Measurements from ENCODE around the gene SENP3. TPM values are rescaled to one million over a fixed set of nuclear protein-coding genes. Genes with fewer than 3 reads are reported as not detected.

Gene SENP3
- 92.2 and 102 TPM in 2 replicates for total RNA-seq (2014; rRNA removed; shearing (Covaris generic))
- 216 and 314 TPM in 2 replicates for polyA plus RNA-seq (2014; cell fraction: nucleus; rRNA removed)

GRCh38 chr17:7561589-7562207, at the start of gene SENP3:
Gene SENP3, plus strand, starts transcription at chr17:7561919. Its CDS starts 1,158 bp downstream, at chr17:7563077.
- DNase-seq (ENCODE audit: extremely low read depth, low read depth), result peak; percentile 89

DNA sequence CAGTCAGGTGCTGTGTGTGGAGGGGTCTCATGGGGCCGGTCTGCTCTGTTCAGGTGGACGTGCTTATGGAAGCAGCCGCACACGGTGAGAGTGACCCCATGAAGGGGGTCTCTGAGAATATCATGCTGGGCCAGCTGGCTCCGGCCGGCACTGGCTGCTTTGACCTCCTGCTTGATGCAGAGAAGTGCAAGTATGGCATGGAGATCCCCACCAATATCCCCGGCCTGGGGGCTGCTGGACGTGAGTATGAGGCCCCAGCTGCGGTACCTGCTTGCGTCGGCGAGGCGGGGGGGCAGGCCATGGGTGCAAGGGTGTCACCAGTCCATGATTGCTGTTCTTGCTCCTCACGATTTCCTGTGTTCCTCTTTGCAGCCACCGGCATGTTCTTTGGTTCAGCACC, 49.6 kb upstream of the SENP3 start:
- no peak for DNase-seq (ENCODE audit: extremely low read depth, low read depth)

DNA sequence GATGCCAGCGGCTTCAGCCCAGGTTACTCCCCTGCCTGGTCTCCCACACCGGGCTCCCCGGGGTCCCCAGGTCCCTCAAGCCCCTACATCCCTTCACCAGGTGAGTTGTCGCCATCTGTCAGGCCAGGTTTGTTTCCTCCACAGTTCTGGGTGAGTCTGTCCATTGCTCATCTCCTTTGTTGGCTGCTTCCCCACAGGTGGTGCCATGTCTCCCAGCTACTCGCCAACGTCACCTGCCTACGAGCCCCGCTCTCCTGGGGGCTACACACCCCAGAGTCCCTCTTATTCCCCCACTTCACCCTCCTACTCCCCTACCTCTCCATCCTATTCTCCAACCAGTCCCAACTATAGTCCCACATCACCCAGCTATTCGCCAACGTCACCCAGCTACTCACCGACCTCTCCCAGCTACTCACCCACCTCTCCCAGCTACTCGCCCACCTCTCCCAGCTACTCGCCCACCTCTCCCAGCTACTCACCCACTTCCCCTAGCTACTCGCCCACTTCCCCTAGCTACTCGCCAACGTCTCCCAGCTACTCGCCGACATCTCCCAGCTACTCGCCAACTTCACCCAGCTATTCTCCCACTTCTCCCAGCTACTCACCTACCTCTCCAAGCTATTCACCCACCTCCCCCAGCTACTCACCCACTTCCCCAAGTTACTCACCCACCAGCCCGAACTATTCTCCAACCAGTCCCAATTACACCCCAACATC, 48.7 kb upstream of the SENP3 start:
- DNase-seq (ENCODE audit: extremely low read depth, low read depth), result no peak

DNA sequence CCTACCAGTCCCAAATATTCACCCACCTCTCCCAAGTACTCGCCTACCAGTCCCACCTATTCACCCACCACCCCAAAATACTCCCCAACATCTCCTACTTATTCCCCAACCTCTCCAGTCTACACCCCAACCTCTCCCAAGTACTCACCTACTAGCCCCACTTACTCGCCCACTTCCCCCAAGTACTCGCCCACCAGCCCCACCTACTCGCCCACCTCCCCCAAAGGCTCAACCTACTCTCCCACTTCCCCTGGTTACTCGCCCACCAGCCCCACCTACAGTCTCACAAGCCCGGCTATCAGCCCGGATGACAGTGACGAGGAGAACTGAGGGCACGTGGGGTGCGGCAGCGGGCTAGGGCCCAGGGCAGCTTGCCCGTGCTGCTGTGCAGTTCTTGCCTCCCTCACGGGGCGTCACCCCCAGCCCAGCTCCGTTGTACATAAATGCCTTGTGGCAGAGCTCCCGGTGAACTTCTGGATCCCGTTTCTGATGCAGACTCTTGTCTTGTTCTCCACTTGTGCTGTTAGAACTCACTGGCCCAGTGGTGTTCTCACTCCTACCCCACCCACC, 47.8 kb upstream of the SENP3 start:
- DNase-seq (ENCODE audit: extremely low read depth, low read depth), result no peak

DNA sequence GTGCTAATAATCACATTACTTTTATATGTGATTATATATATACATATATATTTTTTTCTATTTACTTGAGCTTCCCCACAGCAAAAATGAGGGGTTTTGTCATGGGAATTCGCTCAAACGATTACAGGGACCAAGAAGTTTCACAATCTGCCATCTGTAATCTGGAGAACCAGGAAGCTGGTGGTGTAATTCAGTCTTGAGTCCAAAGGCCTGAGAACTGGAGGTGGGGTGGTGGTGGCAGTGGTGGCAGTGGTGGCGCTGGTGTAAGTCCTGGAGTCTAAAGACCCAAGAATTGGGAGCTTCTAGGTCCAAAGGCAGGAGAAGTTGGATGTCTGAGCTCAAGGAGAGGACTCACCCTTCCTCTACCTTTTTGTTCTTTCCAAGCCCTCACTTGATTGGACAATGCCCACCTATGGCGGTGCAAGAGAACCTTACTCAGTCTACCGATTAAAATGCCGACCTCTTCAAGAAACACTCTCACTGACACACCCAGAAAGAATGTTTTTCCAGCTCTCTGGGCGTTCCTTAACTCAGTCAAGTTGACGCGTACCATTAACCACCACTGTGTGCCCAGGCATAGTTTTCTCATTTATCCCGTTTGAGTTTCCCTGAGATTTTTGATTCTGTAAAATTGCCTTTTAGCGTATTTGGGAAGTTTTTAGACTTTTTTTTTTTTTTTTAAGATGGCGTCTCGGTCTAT, 45.7 kb upstream of the SENP3 start:
- no peak for DNase-seq (ENCODE audit: extremely low read depth, low read depth)

DNA sequence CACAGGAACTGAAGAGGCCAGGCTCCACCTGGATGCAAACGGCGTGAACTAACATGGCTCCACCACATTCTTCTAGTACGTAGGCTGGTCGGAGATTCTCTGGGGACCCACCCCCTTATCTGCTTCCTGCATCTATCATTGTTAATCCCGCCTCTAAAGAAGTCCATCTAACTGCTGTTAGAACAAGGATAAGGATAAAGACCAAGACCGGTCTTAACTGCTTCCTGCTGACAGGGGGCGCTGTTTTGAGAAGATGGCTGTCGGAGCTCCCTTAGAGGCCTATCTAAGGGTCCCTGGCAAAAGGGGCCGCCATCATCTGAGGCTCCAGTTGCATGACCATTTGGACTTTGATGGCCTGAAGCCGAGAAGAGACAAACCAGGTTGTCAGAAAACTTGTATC, 38.7 kb upstream of the SENP3 start:
- no peak for DNase-seq (ENCODE audit: extremely low read depth, low read depth)

- no peak for DNase-seq (ENCODE audit: extremely low read depth, low read depth)
These were observed 32.9 kb upstream of the SENP3 start for GRCh38 chr17:7528842-7529241.

DNA sequence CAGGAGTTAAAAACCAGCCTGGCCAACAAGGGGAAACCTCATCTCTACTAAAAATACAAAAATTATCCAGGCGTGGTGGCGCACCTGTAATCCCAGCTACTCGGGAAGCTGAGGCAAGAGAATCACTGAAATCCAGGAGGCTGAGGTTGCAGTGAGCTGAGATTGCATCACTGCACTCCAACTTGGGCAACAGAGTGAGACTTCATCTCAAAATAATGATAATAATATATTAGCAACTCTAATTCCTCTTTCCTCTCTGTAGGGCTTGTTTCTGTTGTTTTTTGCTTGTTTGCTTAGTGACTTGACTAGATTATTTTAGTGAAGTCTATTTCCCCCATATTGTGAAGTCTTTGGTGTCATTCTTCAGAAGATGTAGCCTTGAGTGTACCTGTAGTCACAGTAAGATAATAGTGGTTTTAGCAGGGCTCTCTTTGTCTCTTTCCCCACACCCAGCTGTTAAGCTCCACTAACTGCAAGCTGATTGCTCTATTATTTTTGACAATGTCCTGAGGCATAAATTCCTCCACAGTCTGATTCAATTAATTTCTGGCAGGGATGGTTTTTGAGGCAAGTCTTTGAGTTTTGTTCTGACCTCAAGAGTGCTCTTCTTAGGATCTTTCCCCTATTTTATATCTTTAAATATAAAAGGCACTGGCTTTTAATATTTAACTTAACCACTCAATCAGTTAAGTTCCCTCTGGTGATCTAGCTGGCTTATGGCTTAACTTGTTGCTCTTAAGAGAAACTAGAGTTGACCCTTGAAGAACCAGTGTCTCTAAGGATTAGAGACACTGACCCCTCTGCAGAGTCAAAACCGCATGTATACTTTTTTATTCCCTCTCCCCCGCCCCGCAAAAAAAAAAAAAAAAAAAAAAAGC, 31.5 kb upstream of the SENP3 start:
- DNase-seq (ENCODE audit: extremely low read depth, low read depth), result no peak

DNA sequence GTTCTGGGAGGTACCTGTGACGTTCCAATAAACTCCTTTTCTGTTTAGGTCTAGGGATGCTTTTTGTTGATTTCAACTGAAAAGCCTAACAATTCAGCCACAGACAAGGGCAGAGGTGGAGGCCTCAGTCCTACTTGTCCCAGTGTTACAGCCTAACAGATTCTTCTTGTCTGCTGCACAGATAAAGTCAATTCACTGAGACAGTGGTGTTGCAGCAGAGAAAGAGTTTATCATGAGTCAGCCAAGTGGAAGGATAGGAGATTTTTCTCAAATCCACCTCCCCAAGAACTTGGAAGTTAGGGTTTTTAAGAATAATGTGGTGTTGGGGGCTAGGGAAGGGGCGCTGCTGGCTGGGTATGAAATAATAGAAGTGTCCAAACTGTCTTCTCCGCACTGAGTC, 23.7 kb upstream of the SENP3 start:
- DNase-seq (ENCODE audit: extremely low read depth, low read depth), result no peak

- DNase-seq (ENCODE audit: extremely low read depth, low read depth), result no peak
These were observed 22.7 kb upstream of the SENP3 start for GRCh38 chr17:7538891-7539545.

- DNase-seq (ENCODE audit: extremely low read depth, low read depth), result no peak
These were observed 20.6 kb upstream of the SENP3 start for GRCh38 chr17:7541074-7541621.

DNA sequence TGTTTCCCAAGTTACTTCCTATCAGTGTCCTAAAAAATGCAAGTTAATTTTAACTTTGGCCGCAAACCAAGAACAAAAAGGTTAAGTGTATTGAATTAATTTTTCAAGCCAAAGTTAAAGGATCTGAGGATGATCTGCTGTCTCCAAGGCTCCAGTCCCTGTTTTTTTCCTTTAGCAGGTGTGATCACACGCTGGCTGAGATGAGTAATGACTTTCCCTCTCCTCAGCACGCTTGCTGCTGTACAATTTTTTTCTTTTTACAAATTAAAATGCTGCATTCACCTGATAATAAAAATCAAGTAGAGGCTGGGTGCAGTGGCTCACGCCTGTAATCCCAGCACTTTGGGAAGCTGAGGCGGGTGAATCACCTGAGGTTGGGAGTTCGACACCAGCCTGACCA, 16.8 kb upstream of the SENP3 start:
- no peak for DNase-seq (ENCODE audit: extremely low read depth, low read depth)

- peak; percentile 24 for DNase-seq (ENCODE audit: extremely low read depth, low read depth)
These were observed 12.9 kb upstream of the SENP3 start, which contains the start of gene TNFSF12 for GRCh38 chr17:7548585-7549400. Gene TNFSF12, plus strand, starts transcription at chr17:7549058. Its CDS starts 96 bp downstream, at chr17:7549154.

DNA sequence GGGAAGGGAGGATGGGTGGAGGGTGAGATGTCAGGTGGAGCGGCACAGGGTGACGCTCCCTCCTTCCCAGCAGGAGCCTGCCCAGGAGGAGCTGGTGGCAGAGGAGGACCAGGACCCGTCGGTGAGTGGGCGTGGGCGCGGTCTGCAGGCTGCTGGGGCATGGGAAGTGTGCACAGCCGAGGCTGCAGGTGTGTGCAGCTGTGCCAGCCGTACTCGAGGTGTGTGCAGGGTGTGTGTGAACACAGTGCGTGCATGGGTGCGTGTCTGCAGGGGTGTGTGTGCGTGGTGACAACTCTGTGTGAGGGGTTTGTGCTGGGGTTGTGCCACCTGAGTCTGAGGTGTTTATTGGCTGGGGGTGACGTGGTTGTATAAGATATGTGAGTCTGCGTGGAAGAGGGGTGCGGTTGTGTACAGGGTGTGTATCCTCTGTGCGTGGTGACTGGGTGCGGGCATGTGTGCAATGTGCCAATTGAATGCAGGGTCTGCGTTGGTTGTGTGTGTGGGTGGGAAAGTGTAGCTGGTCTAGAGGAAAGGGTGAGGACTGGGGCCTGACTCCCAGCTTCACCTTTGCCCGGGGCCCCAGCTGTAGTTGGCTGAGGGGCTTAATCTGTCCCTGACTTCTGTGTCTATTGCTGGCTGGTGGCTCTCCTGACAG, 12.2 kb upstream of the SENP3 start:
- DNase-seq (ENCODE audit: extremely low read depth, low read depth), result no peak

DNA sequence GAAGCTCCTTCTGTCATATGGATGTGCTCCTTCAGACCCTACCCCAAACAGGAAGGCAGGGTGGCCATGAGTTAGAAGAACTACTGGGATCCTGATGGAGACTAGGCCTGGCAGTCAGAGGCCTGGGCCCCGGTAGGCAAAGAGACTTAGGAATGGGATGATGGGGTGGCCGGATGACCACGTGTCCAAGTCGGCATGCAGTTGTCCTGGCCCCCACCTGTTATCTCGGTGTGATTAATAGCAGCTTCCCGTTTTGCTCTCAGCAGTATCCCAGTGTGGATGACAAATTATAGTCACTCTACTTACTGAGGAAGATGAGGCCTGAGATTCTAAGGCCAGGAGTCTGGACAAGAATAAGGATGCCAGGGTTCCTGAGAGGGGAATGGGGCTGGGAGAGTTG, 11.4 kb upstream of the SENP3 start:
- DNase-seq (ENCODE audit: extremely low read depth, low read depth), result no peak

DNA sequence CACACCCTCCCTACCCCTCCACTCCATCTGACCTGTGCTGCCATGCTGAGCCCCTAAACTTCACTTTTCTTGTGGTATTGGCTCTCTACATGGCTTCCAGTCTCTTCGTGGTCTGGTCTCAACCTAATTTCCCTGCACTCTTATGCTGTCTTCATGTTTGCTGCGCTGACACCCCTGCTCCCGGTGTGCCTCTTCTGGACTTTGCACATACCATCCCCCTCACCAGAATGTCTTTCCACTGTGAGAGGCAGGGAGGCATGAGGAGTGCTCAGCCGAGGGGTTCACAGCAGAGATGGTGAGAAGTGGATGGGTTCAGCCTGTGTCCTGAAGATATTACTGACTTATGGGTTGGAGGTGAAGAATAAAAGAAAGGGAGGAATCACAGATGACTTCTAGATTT, 10.3 kb upstream of the SENP3 start:
- no peak for DNase-seq (ENCODE audit: extremely low read depth, low read depth)

- no peak for DNase-seq (ENCODE audit: extremely low read depth, low read depth)
These were observed 9.1 kb upstream of the SENP3 start for GRCh38 chr17:7552621-7553051.

GRCh38 chr17:7553356-7553755, 8.4 kb upstream of the SENP3 start:
- DNase-seq (ENCODE audit: extremely low read depth, low read depth), result no peak
